NCI-H2029 (cell line): ENCODE data around the gene ASZ1.

Experiments used
- DNase-seq: peaks from one replicate; lab custom pipeline; 2025; lab: John Stamatoyannopoulos, UW

The ASZ1 gene

DNA sequence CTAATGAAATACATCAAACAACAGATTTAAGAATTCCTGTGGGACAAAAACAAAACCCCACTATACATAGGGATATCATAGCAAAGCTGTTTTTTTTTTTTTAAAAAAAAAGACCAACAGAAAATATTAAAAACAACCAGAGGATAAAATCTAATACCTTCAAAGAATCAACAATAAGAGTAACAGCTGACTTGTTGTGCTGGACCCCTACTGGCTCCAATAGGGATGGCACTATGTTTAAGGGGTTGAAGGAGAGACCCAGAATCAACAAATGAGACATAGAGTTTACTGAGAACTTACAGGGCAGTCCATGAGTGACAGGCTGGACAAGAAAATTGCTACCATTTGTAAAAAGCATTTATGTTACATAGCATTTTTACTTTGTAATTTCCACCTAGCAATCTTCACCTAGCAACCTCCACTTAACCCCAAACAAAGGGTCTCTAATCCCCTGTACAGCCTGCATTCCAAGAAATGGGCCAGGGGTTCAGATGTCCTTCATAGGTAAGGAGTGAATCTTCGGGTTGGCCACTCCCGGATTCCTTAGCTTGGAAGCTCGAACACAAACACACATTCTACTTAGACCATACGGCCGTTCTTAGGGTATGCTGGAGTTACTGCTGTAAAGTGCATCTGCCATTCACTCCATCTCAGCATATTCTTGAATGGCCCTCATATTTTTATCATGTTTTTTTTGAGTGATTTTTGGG lies 25.8 kb downstream of the ASZ1 start:
- no peak for DNase-seq

GRCh38 chr7:117399820-117400422 lies 27.4 kb downstream of the ASZ1 start:
- no peak for DNase-seq

- no peak for DNase-seq
Measured at GRCh38 chr7:117395743-117396142, 31.6 kb downstream of the ASZ1 start.

GRCh38 chr7:117393781-117394180 lies 33.5 kb downstream of the ASZ1 start:
- no peak for DNase-seq

- no peak for DNase-seq
Measured at GRCh38 chr7:117389871-117390270, 37.4 kb downstream of the ASZ1 start.

- DNase-seq, result no peak
Measured at GRCh38 chr7:117386110-117386706, 41.1 kb downstream of the ASZ1 start.

DNA sequence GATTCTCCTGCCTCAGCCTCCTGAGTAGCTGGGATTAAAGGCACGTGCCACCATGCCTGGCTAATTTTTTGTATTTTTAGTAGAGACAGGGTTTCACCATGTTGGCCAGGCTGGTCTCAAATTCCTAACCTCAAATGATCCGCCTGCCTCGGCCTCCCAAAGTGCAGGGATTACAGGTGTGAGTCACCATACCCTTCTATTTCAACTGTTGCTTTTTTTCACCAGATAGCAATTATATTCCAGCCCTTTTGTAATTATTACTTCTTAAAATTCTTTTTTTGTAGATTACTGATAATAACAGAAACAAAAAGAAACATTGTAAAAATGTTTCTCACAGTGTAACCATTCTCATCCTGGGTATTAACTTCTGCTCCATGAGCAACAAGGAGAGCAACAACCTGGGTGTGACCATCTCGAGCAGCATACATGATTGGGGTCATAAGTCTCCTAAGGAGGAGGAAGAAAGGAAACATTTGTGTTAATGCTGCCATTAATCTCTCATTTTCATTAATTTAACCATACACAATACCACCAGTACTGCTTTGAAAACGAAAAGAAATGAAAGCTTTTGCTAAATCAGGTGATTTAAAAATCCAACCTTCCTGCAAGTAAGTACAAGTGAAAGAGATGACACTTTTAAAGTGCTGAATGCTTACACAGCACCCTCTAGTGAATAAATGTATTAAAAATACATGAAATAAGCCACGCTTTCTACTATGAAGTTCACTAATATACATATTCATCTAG lies 41.8 kb downstream of the ASZ1 start:
- peak; percentile 2 for DNase-seq

- DNase-seq, result no peak
Measured at GRCh38 chr7:117384688-117385362, 42.5 kb downstream of the ASZ1 start.

- no peak for DNase-seq
Measured at GRCh38 chr7:117383483-117384189, 43.7 kb downstream of the ASZ1 start.

- DNase-seq, result no peak
Measured at GRCh38 chr7:117383046-117383445, 44.2 kb downstream of the ASZ1 start.

GRCh38 chr7:117381362-117381761 lies 45.9 kb downstream of the ASZ1 start:
- no peak for DNase-seq

- DNase-seq, result no peak
Measured at GRCh38 chr7:117375380-117375779, 51.9 kb downstream of the ASZ1 start.

- no peak for DNase-seq
Measured at GRCh38 chr7:117372073-117372472, 55.2 kb downstream of the ASZ1 start.

DNA sequence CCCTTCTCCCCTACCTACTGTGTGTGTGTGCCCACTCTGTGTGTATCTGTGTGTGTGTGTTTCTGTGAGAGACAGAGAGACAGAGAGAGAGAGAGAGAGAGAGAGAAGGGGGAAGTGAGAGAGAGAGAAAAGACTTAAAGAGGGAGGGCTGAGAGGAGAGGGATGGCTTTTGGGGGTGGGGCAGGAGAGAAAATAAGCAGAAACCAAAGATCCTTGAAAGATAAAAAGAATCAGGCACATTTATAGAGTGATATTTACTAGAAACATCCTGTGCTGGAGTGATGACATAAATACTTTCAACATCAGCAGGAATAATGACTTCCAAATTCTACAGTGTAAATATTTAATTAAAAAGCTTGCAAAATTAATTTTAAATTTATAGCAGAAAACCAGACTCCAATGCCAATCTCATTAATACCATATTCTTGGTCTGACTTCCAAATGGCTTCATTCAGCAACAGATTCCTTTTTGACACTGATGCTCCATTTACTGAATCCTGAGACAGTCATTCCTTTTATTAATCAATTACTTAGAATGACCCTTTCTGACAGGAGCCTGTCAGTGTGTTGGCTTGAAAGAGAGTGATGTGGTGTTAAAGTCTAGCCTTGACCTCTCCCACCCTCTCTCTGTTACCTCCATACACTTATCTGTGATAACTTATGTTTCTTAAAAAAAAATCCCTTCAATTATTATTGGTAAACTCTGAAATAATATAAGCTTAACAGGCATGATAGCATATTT lies 62.8 kb downstream of the ASZ1 start:
- DNase-seq, result no peak

DNA sequence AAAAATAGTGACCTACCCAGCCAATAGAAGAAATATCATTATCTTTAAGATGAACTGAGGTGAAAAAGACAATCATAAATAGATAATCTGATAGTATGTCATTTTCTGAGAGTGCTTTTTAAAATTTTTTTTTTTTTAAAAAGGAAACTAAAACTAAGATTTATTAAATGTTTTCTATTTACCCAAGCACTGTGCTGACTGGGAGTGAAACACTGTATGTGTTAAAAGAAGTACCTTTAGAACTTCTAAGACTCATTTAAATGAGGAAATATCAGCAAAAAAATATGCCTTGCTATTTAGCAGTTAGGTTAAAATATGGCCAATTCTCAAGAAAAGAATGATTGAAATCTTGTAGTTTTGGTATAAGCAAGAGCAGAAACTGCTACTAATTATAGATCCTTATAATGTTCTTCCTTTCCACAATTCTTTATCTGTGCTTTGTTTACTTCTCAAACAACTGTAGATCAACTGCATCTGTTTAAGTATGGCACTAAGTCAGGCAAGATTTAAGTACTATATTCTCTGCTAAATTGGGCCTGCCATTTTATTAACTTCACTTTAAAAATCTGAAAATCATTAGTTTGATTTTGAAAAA lies 64.9 kb downstream of the ASZ1 start:
- DNase-seq, result no peak

DNA sequence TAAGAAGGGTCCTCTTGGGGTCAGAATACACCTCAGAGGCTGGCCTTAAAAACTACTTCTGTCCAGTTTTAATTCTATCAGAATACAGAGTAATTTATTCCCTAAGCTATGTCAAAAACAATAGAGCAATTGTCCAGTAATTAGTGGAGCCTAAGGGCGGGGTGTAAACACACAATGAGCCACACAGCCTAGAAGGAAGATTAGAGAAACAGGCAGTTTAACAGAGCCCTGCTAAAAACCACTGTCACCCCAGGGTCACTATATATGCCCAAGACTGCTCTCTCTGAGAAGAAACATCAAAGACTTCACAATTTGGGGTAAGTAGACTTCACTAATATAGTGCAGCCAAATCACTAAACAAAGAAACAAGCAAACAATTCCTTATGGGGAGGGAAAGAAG lies 77.3 kb downstream of the ASZ1 start:
- no peak for DNase-seq

DNA sequence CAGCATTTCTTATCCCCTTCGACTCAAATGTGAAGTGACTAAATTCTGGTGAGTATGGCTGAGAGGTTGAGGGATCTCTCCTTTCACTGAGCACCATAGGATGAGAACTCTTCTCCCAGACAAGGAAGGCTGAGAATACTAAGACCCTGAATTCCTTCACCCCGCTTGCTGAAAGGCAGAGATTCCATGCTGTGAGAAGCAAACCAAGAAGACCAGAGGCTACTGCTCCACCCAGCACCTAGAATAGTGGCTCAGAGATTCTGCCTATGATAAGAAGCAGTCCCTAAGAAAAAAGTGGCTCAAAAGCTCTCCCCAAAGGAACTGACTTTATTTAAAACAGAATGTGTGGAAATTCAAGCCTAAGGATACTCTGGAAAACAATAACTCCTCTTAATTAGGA lies 77.7 kb downstream of the ASZ1 start:
- DNase-seq, result no peak

DNA sequence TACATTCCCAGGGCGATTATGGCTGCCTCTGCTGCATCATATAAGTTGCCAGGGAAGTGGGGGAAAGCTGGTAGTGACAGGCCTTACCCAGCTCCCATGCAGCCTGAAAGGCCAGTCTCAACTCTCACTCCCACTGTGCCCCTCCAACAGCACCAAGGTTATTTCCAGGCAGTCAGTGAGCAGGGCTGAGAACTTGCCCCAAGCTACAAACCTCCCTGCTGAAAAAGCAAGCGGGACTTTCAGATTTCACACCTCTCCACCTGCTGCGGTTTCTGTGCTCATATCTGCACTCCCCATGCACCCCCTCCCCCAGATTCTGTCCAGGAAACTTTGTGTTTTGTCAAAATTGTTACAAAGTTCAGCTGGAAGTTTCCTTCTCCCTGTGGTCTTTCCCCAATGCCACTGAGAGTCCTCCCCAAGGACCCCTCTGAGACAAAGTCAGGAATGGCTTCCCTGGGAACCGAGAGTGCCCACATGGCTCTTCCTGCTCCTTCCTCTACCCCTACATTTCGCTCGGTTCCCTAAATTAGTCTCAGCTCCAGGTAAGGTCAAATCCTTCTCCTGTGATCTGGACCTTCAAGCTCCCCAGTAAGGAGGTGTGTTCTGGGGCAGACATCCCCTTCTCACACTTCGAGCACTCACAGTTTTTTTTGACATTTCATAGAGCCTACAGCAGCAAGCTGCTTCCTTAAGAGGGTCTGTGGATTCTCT lies 79.2 kb downstream of the ASZ1 start:
- no peak for DNase-seq

GRCh38 chr7:117347480-117347879 lies 79.8 kb downstream of the ASZ1 start:
- no peak for DNase-seq

DNA sequence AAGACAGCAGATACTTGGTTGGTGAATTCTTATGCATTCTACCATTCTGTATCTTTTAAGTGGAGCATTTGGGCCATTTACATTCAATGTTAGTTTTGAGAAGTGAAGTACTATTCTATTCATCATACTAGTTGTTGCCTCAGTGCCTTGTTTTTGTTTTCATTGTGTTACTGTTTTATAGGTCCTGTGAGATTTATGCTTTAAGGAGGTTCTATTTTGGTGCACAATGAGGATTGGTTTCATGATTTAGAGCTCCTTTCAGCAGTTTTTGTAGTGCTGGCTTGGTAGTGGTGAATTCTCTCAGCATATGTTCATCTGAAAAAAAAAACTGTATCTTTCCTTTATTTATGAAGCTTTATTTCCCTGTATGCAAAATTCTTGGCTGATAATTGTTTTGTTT lies 81.1 kb downstream of the ASZ1 start:
- no peak for DNase-seq
